K562 treated with DMSO at 1 percent for 48 hours (cell line): ENCODE measurements around the gene PRRG4. TPM values are rescaled to one million over a fixed set of nuclear protein-coding genes. Genes with fewer than 3 reads are reported as not detected.

Experiments used
- total RNA-seq: library from RNA; unstranded; fragments of 300-600 nt; gene quantifications from 2 replicates; pipeline ENCODE4 v1.2.3, GENCODE V29; 2022; ENCODE audit warnings: low replicate concordance; ENCODE audit errors: extremely low read depth

PRRG4 gene
- not detected in 2 replicates for total RNA-seq

DNA sequence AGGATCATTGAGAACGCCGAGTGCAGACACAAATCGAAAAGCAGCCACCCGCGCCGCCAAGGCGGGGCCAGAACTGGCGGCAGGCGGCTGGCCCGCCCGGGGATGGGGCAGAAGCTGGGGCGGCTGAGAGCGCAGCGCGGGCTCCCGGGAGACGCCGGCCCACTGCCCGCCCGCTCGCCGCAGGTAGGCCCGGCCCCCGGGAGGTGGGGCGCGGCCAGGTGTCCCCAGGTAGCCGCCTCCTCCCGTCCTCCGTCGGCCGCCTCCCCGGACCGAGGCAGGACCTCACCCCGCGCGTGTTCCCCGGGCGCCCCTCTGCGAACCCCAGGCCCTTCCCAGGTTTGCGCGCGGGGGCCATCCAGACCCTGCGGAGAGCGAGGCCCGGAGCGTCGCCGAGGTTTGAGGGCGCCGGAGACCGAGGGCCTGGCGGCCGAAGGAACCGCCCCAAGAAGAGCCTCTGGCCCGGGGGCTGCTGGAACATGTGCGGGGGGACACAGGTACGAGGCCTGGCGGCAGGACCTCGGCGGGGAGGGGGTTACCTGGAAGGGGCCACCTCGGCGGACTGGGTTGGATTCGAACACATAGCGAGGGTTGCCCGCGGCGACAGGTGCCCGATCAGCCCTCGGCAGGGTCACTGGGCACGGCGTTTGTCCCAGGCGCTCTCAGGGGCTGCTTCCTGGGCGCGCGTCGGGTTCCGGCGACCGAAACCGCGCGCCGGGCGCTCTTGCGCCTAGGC is at the start of gene PRRG4:
PRRG4 (plus strand) TSS at position 248 of the 733 bp plus-strand sequence. CDS start 603 bp downstream, outside the sequence.

GRCh38 chr11:32794439-32794838 is 35.3 kb upstream of the PRRG4 start, which contains the start of gene CCDC73:
TSS of gene CCDC73 (minus strand) at chr11:32794662. CDS start at chr11:32760243, 34,419 bp downstream.

DNA sequence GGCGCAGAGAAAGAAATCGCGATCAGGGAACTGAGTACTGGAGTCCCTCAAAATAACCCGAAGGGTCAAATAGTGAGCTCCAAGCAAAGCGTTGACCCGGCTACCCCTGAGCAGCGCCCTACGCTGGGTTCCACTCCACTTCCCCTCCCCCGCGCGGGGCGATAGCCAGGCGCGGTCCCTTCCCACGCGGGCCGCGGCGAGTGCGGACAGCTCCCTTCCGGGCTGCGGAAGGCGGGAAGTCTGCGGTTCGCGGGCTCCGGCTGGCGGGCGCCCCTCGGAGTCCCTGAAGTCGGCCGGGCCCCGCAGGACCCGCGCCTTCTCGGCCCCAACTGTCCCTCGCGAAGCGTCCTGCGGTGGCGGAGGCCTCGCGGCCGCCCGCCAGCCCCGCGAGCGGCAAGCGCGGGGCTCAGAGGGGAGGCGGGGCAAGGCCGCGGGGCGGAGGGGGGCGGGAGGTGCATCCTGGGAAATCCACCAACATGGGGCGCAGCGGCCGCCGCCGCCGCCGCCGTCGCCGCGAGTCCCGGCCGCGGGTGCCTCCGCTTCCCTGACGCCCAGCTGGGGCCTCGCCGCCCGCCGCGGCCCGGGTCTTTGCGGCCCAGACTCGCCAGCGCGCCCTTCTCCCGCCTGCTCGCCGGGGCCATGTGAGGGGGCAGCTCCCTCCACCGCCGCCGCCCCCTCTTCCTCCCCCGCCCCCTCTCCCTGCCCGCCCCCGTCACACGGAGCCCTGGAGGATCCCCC is 62.8 kb downstream of the PRRG4 start, which contains the start of gene QSER1:
QSER1 (plus strand) TSS at position 457 of the 738 bp plus-strand sequence. CDS start 315 bp downstream, outside the sequence.

Other genes starting within 250 kb of the PRRG4 start
- gene EIF3M, start 246.1 kb upstream of the PRRG4 start, total RNA-seq, result not detected in 2 replicates
- gene CCDC73, start 35.3 kb upstream of the PRRG4 start, total RNA-seq, result not detected in 2 replicates
- gene QSER1, start 62.9 kb downstream of the PRRG4 start, total RNA-seq, result not detected in 2 replicates
- not detected in 2 replicates for gene DEPDC7, start 186.0 kb downstream of the PRRG4 start, total RNA-seq
- not detected in 2 replicates for gene TCP11L1, start 209.6 kb downstream of the PRRG4 start, total RNA-seq